Body of pancreas (tissue), 4 donors: ENCODE results near the gene CDK18. TPM values are rescaled to one million over a fixed set of nuclear protein-coding genes. Genes with fewer than 3 reads are reported as not detected.

Experiments used
- ATAC-seq: fragments of 150-250 bp; one replicate; pipeline ENCODE4 v1.9.1; 2016
- DNase-seq, 4 donors: peaks; one replicate each; pipeline ENCODE4 v3.0.0-alpha.2; 2019
- H3K27ac ChIP-seq, 4 donors: fragments of 200-600 bp; sonication (generic); 1 replicate in 3 of 4; 2 replicates in 1 of 4; pipeline versions ENCODE4 v1.5.1 to v1.6.1; 2016 to 2019; ENCODE audit warnings: mild to moderate bottlenecking in 1 of 4, mixed read lengths in 1 of 4, moderate library complexity in 1 of 4
- H3K27me3 ChIP-seq, 2 donors: fragments of 200-600 bp; sonication (generic); one replicate each; pipeline ENCODE4 v1.6.0; 2016; ENCODE audit warnings: mild to moderate bottlenecking in 1 of 2
- H3K36me3 ChIP-seq, 2 donors: fragments of 200-600 bp; sonication (generic); replicated peaks in 1 of 2; 2 replicates each; pipeline ENCODE4 v1.5.1; 2016; ENCODE audit warnings: low read depth in 2 of 2; ENCODE audit not compliant: insufficient read depth in 1 of 2
- H3K4me1 ChIP-seq: fragments of 200-600 bp; sonication (generic); one replicate; pipeline ENCODE4 v1.6.0; 2016
- H3K4me3 ChIP-seq, 2 donors: fragments of 200-600 bp; sonication (generic); 1 replicate in 1 of 2; 2 replicates in 1 of 2; pipeline ENCODE4 v1.5.1; 2016 to 2019
- H3K9me3 ChIP-seq, 3 donors: fragments of 200-600 bp; sonication (generic); 1 replicate in 2 of 3; 2 replicates in 1 of 3; pipeline ENCODE4 v1.5.1; 2016
- CTCF ChIP-seq, 7 experiments: fragments of 450-650 bp in 4 of 7; fragments of 200-600 bp in 3 of 7; sonication (generic) in 3 of 7; IDR thresholded peaks; one replicate each; pipeline ENCODE4 v1.5.1; 2016 to 2019; ENCODE audit warnings: antibody characterized with exemption in 7 of 7
- POLR2A ChIP-seq, 3 donors: fragments of 450-650 bp; IDR thresholded peaks; one replicate each; pipeline ENCODE4 v1.6.1; 2016; ENCODE audit warnings: antibody characterized with exemption in 3 of 3, mild to moderate bottlenecking in 2 of 3
- WGBS, 2 donors: methylation state at CpG; one replicate each; pipeline ENCODE4 v1.1.5; 2017; 5-methylcytosine and 5-hydroxymethylcytosine counted together
- intact Hi-C: fragments of 100-400 bp; cut with DNase I; formaldehyde crosslinking; loops from one replicate; pipeline ENCODE4 v1.15.1; 2023
- total RNA-seq, 2 donors: library from RNA; depleted of rRNA; stranded (reverse); fragments of >200 nt; gene quantifications; one replicate each; pipeline ENCODE4 v1.1.0, GENCODE V29; 2016

The CDK18 gene
- total RNA-seq, 2 donors from 2014 or later = 28.0 to 28.7 TPM

DNA sequence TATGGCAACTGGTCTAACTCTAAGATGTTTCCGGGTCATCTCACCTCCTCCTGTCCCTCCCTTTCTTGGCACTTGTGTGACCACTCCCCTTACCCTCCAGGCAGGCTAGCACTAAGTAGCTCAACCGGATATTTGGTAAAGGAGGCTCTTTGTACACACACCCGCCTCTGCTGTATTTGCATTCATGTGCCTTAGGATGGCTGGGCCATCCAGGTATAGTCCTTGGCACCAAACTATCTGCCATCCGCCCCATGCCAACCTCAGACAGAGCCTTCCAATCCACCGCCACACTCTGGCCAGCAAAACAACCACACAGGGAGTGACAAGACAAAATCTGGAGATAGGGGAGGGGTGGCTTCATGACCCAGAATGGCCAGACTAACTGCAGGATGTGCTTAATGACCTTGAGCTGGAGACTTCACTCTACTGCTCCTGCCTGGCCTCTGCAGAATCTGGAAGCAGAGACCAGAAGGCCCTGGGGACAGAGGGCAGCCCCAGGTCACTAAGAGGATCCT is 59.5 kb downstream of the CDK18 start:
- Histone ChIP-seq H3K27ac (no peak overlapping the region), H3K9me3 (peaks cover 0 to 10% (median 0%) of the 10 kb centered on the region in 3 donors), H3K4me1 (peaks cover 16% of the 10 kb centered on the region), H3K27me3 (no peaks in the 10 kb centered on the region), H3K36me3 (no peaks in the 10 kb centered on the region), H3K4me3 (no peak overlapping the region)
- ATAC-seq (no peak), DNase-seq (no peak)
- 71 to 75% methylated on average over 5 of the region's 5 CpGs for WGBS, 2 donors
- TF ChIP-seq CTCF (IDR thresholded peaks at IDR 0.05) (no peak), POLR2A (IDR thresholded peaks at IDR 0.05) (no peak)
- intact Hi-C loops = no loop called here

- H3K27me3 ChIP-seq = no peaks in the 10 kb centered on the region
- no peaks in the 10 kb centered on the region for H3K36me3 ChIP-seq
- intact Hi-C loops = no loop called here
- peak in 2 of 4 donors; percentile 51 to 62 for DNase-seq
- TF ChIP-seq CTCF (IDR thresholded peaks at IDR 0.05) (no peak), POLR2A (IDR thresholded peaks at IDR 0.05) (no peak)
- H3K9me3 ChIP-seq = peaks cover 0 to 10% (median 0%) of the 10 kb centered on the region in 3 donors
- ATAC-seq = peak; percentile 76
- peak overlapping the region in 2 of 4 donors; percentile 50 to 52 for H3K27ac ChIP-seq
- H3K4me3 ChIP-seq = no peak overlapping the region
- WGBS, 2 donors = 9 to 15% methylated on average over 3 of the region's 3 CpGs
- H3K4me1 ChIP-seq = peaks cover 18% of the 10 kb centered on the region
Observed at GRCh38 chr1:205565799-205566198, 61.3 kb downstream of the CDK18 start.

DNA sequence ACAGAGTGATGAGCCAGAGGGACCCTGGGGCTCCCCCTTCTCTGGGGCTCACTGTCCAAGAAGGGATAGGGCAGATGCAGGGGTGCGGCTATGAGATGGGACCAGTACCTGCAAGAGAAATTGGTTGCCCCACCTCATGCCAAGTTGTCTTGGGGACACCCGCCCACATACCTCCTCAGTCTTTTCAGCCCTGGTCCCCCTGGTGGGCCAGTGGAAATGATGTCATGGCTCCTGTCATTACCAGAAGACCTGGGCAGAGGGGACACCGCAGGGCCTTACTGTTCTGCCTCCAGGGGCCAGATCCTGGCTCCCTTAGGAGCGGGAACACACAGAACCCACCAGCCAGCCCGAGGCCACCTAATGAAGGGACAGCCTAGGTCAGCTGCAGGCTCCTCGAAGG is 63.2 kb downstream of the CDK18 start:
- Histone ChIP-seq H3K27me3 (no peaks in the 10 kb centered on the region), H3K4me1 (peaks cover 18% of the 10 kb centered on the region)

DNA sequence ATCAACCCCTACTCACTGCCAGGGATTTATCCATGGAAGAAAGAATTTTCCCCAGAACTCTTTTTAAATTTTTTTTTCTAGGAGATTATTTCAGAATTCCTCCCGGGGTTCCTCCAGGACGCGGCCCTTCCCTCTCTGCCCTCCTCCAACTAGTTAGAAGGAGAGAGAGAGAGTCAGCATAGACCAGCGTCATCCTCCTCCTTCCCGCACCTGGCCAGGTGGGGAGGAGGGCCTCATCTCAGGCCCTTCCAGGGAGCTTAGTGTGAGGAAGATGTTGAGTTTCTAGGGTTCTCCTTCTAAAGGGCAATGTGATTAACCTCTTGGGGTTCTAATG is 63.6 kb downstream of the CDK18 start:
- no peaks in the 10 kb centered on the region for H3K36me3 ChIP-seq
- DNase-seq (no peak), ATAC-seq (no peak)
- 70 to 88% methylated on average over 5 of the region's 5 CpGs for WGBS, 2 donors
- intact Hi-C loops = no loop called here
- no peak overlapping the region for H3K27ac ChIP-seq
- no peaks in the 10 kb centered on the region for H3K9me3 ChIP-seq
- TF ChIP-seq POLR2A (IDR thresholded peaks at IDR 0.05) (no peak), CTCF (IDR thresholded peaks at IDR 0.05) (no peak)
- H3K4me1 ChIP-seq = peaks cover 18% of the 10 kb centered on the region
- no peak overlapping the region for H3K4me3 ChIP-seq
- H3K27me3 ChIP-seq = no peaks in the 10 kb centered on the region

More for the DNA sequence above, 63.2 kb downstream of the CDK18 start:
- intact Hi-C loops = no loop called here
- no peaks in the 10 kb centered on the region for H3K9me3 ChIP-seq
- H3K36me3 ChIP-seq = no peaks in the 10 kb centered on the region
- WGBS, 2 donors = 90 to 91% methylated on average over 4 to 6 of the region's 6 CpGs
- no peak overlapping the region for H3K4me3 ChIP-seq
- no peak for ATAC-seq
- DNase-seq = no peak
- no peak for TF ChIP-seq CTCF (IDR thresholded peaks at IDR 0.05)
- TF ChIP-seq POLR2A (IDR thresholded peaks at IDR 0.05) = no peak
- H3K27ac ChIP-seq = no peak overlapping the region
